ENCODE measurements around the gene APOL2. TPM values are rescaled to one million over a fixed set of nuclear protein-coding genes. Genes with fewer than 3 reads are reported as not detected.

Gene APOL2
- total and polyA plus RNA-seq, 4 donors: 29.5 to 46.3 (median 35.3) TPM

DNA sequence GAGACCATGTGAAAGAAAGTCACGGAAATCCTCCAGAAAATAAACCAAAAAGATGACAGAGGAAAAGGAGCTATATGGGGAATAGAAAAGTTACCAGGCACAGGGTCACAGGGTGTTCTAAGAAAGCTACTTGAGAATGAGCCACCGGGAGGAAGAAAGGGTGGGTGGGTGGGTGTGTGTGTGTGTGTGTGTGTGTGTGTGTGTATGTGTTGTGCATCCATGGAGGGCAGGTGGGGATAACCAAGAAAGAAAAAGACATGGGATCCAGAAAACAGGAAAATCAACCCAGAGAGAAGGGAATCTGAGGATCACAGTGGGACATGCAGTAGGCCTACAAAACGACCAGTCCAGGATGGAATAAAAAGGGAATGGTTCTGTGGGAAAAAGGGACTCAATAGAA is 3.7 kb downstream of the APOL2 start:
- Histone ChIP-seq H3K9ac (ENCODE audit: insufficient read depth in 1 of 2, low read length in 2 of 2) (no peak overlapping the region), H3K27me3 (ENCODE audit: control insufficient read depth in 3 of 3, insufficient read depth in 3 of 3, low read length in 2 of 3) (no peaks in the 10 kb centered on the region), H3K36me3 (ENCODE audit: control insufficient read depth in 4 of 4, insufficient read depth in 4 of 4, low read length in 4 of 4) (peaks cover 12 to 21% (median 14%) of the 10 kb centered on the region in 4 donors), H3K4me3 (no peak overlapping the region), H3K27ac (ENCODE audit: low read depth in 1 of 2, low read length in 1 of 2) (no peak overlapping the region), H3K4me1 (ENCODE audit: control insufficient read depth in 5 of 5, insufficient read depth in 5 of 5, low read length in 5 of 5) (peaks cover 12 to 33% (median 17%) of the 10 kb centered on the region in 5 donors), H3K9me3 (ENCODE audit: control insufficient read depth in 4 of 4, insufficient read depth in 3 of 4, low read length in 3 of 4) (no peaks in the 10 kb centered on the region)
- ATAC-seq (ENCODE audit: insufficient read depth, low FRiP score) (no peak), DNase-seq (no peak)
- 75 to 85% methylated on average over 3 of the region's 3 CpGs for WGBS, 2 donors
- no peak for TF ChIP-seq CTCF (IDR thresholded peaks at IDR 0.05; ENCODE audit: control extremely low read depth, extremely low read depth)

- WGBS, 2 donors: 39 to 61% methylated on average over 2 of the region's 2 CpGs
- no peak for ATAC-seq (ENCODE audit: insufficient read depth, low FRiP score)
- Histone ChIP-seq H3K27ac (ENCODE audit: low read depth in 1 of 2, low read length in 1 of 2) (peak overlapping the region in 1 of 2 donors; percentile 16), H3K9me3 (ENCODE audit: control insufficient read depth in 4 of 4, insufficient read depth in 3 of 4, low read length in 3 of 4) (no peaks in the 10 kb centered on the region), H3K27me3 (ENCODE audit: control insufficient read depth in 3 of 3, insufficient read depth in 3 of 3, low read length in 2 of 3) (no peaks in the 10 kb centered on the region), H3K4me3 (no peak overlapping the region), H3K4me1 (ENCODE audit: control insufficient read depth in 5 of 5, insufficient read depth in 5 of 5, low read length in 5 of 5) (peaks cover 12 to 32% (median 17%) of the 10 kb centered on the region in 5 donors), H3K9ac (ENCODE audit: insufficient read depth in 1 of 2, low read length in 2 of 2) (no peak overlapping the region), H3K36me3 (ENCODE audit: control insufficient read depth in 4 of 4, insufficient read depth in 4 of 4, low read length in 4 of 4) (peaks cover 16 to 27% (median 21%) of the 10 kb centered on the region in 4 donors)
- DNase-seq: peak in 1 of 3 donors; percentile 56
- no peak for TF ChIP-seq CTCF (IDR thresholded peaks at IDR 0.05; ENCODE audit: control extremely low read depth, extremely low read depth)
Measured at GRCh38 chr22:36234919-36235318, 4.4 kb downstream of the APOL2 start.

DNA sequence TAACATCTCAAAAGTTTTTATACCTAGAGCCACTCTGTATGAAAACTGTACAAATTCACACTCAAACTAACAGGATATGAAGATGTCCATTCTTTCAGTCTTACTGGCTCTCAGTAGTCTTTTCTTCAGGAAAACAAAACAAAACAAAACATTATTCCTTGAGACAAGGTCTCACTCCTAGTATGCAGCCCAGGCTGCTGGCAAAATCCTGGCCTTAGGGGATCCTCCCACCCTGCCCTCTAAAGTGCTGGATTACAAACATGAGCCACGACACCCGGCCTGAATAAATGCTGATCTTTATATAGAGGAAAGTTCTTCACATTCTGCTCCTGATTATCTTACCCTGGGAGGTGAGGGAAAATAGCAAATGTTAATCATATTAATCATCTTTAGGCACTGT is 5.1 kb downstream of the APOL2 start:
- Histone ChIP-seq H3K36me3 (ENCODE audit: control insufficient read depth in 4 of 4, insufficient read depth in 4 of 4, low read length in 4 of 4) (peaks cover 17 to 27% (median 22%) of the 10 kb centered on the region in 4 donors), H3K9ac (ENCODE audit: insufficient read depth in 1 of 2, low read length in 2 of 2) (no peak overlapping the region), H3K9me3 (ENCODE audit: control insufficient read depth in 4 of 4, insufficient read depth in 3 of 4, low read length in 3 of 4) (no peaks in the 10 kb centered on the region), H3K4me3 (no peak overlapping the region), H3K27ac (ENCODE audit: low read depth in 1 of 2, low read length in 1 of 2) (no peak overlapping the region), H3K27me3 (ENCODE audit: control insufficient read depth in 3 of 3, insufficient read depth in 3 of 3, low read length in 2 of 3) (no peaks in the 10 kb centered on the region), H3K4me1 (ENCODE audit: control insufficient read depth in 5 of 5, insufficient read depth in 5 of 5, low read length in 5 of 5) (peaks cover 12 to 28% (median 17%) of the 10 kb centered on the region in 5 donors)
- WGBS, 2 donors: 40 to 62% methylated on average over 2 of the region's 2 CpGs
- ATAC-seq (ENCODE audit: insufficient read depth, low FRiP score) (no peak), DNase-seq (no peak)
- TF ChIP-seq CTCF (IDR thresholded peaks at IDR 0.05; ENCODE audit: control extremely low read depth, extremely low read depth): no peak

DNA sequence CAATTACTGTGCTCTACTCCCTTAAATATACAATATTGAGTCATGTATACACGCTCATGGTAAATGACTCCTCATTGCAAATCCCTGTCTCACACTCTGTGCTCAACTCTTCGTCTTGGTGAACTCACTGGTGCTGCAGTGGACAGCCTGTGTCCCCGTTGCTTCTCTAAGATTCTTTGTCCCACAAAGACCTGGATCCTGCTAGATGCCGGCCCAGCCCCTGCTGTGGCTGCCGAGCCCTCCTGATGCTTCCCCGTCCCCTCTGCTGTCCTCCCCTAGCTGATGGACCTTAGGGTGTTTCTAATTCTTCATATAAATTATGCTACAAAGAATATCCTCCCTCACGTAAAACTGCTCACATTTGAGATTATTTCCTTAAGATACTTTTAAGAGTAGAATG is 5.5 kb downstream of the APOL2 start:
- H3K27me3 ChIP-seq (ENCODE audit: control insufficient read depth in 3 of 3, insufficient read depth in 3 of 3, low read length in 2 of 3): no peaks in the 10 kb centered on the region
- H3K36me3 ChIP-seq (ENCODE audit: control insufficient read depth in 4 of 4, insufficient read depth in 4 of 4, low read length in 4 of 4): peaks cover 17 to 30% (median 24%) of the 10 kb centered on the region in 4 donors
- TF ChIP-seq CTCF (IDR thresholded peaks at IDR 0.05; ENCODE audit: control extremely low read depth, extremely low read depth): no peak
- no peak overlapping the region for H3K4me3 ChIP-seq
- H3K27ac ChIP-seq (ENCODE audit: low read depth in 1 of 2, low read length in 1 of 2): no peak overlapping the region
- H3K9ac ChIP-seq (ENCODE audit: insufficient read depth in 1 of 2, low read length in 2 of 2): no peak overlapping the region
- ATAC-seq (ENCODE audit: insufficient read depth, low FRiP score) (no peak), DNase-seq (no peak)
- H3K4me1 ChIP-seq (ENCODE audit: control insufficient read depth in 5 of 5, insufficient read depth in 5 of 5, low read length in 5 of 5): peaks cover 12 to 25% (median 17%) of the 10 kb centered on the region in 5 donors
- 89 to 94% methylated on average over 7 of the region's 7 CpGs for WGBS, 2 donors
- no peaks in the 10 kb centered on the region for H3K9me3 ChIP-seq (ENCODE audit: control insufficient read depth in 4 of 4, insufficient read depth in 3 of 4, low read length in 3 of 4)
